Measurements from ENCODE around the gene HS3ST1.

HS3ST1 gene

GRCh38 chr4:11344916-11345315 is 83.8 kb downstream of the HS3ST1 start:
- TF ChIP-seq CTCF (IDR thresholded peaks at IDR 0.05): no peak

GRCh38 chr4:11343536-11343935 is 85.2 kb downstream of the HS3ST1 start:
- no peak for TF ChIP-seq CTCF (IDR thresholded peaks at IDR 0.05)
